Left forelimb (tissue), 1 donor: ENCODE results near the gene RAP1A.
A peak's percentile ranks its signal among the peaks of the same experiment; 100 is the strongest.

Experiments used
- DNase-seq: peaks from one replicate; pipeline ENCODE4 v3.0.0-alpha.2; 2018; ENCODE audit warnings: low spot score

RAP1A gene

GRCh38 chr1:111619635-111620440 is at the start of gene RAP1A:
TSS of gene RAP1A (plus strand) at chr1:111619789. CDS start at chr1:111691361, 71,572 bp downstream.
- peak; percentile 98 for DNase-seq

GRCh38 chr1:111569913-111570312 is 49.7 kb upstream of the RAP1A start:
- DNase-seq, result no peak

GRCh38 chr1:111570781-111571181 is 48.8 kb upstream of the RAP1A start:
- no peak for DNase-seq

GRCh38 chr1:111571239-111571638 is 48.4 kb upstream of the RAP1A start:
- DNase-seq, result no peak

GRCh38 chr1:111571987-111572386 is 47.6 kb upstream of the RAP1A start:
- no peak for DNase-seq

- no peak for DNase-seq
Observed at GRCh38 chr1:111576547-111576946, 43.0 kb upstream of the RAP1A start.

GRCh38 chr1:111577814-111578213 is 41.8 kb upstream of the RAP1A start:
- no peak for DNase-seq

- no peak for DNase-seq
Observed at GRCh38 chr1:111581166-111581565, 38.4 kb upstream of the RAP1A start.

- no peak for DNase-seq
Observed at GRCh38 chr1:111582016-111582415, 37.6 kb upstream of the RAP1A start.

- DNase-seq, result no peak
Observed at GRCh38 chr1:111582644-111583618, 36.7 kb upstream of the RAP1A start.

- DNase-seq, result no peak
Observed at GRCh38 chr1:111585447-111586086, 34.0 kb upstream of the RAP1A start.

GRCh38 chr1:111586112-111586511 is 33.5 kb upstream of the RAP1A start:
- DNase-seq, result no peak

- no peak for DNase-seq
Observed at GRCh38 chr1:111587509-111588174, 31.9 kb upstream of the RAP1A start.

GRCh38 chr1:111591937-111592336 is 27.7 kb upstream of the RAP1A start:
- DNase-seq, result no peak

GRCh38 chr1:111592389-111593361 is 26.9 kb upstream of the RAP1A start:
- DNase-seq, result peak; percentile 79

GRCh38 chr1:111593403-111594305 is 25.9 kb upstream of the RAP1A start:
- DNase-seq, result no peak

GRCh38 chr1:111594306-111594693 is 25.3 kb upstream of the RAP1A start:
- DNase-seq, result no peak

- no peak for DNase-seq
Observed at GRCh38 chr1:111595807-111596206, 23.8 kb upstream of the RAP1A start.

GRCh38 chr1:111596499-111596898 is 23.1 kb upstream of the RAP1A start:
- no peak for DNase-seq

- no peak for DNase-seq
Observed at GRCh38 chr1:111597426-111597825, 22.2 kb upstream of the RAP1A start.
